Fibroblast of lung (primary cell): ENCODE results near the gene CEP72.

Experiments
- EZH2 ChIP-seq: IDR thresholded peaks from 2 replicates; pipeline ENCODE4 v1.5.1; 2012; ENCODE audit warnings: low read length, control low read depth, mild to moderate bottlenecking; ENCODE audit errors: missing control alignments
- TF ChIP-seq, protein P1 (sequence below), 2 donors: IDR thresholded peaks in 1 of 2; conservative IDR thresholded peaks in 1 of 2; 1 replicate in 1 of 2; 2 replicates in 1 of 2; pipeline ENCODE4 v1.5.1; 2011 to 2012; ENCODE audit warnings: low read length in 2 of 2, control low read depth in 1 of 2, inconsistent platforms in 1 of 2, low read depth in 1 of 2, mild to moderate bottlenecking in 1 of 2

DNA sequence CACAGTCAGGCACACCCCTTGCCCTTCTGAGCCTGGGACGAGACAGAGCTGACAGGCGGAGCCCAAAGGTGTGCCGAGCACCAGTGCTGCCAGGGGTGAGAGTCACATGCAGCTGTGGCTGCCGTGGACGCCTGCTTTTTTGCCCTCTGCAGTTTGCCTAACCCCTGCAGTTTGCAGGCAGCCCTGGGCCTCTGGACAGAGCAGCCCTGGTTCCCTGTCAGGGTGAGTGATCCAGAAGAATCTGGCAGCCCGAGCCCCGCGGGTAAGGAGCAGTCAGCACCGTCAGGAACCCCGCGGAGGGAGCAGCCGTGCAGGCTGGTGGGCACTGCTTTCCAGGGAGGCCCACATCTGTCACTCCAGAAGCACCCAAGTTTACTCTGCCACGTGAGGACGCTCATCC, 30.3 kb downstream of the CEP72 start:
- TF ChIP-seq, protein P1, sequence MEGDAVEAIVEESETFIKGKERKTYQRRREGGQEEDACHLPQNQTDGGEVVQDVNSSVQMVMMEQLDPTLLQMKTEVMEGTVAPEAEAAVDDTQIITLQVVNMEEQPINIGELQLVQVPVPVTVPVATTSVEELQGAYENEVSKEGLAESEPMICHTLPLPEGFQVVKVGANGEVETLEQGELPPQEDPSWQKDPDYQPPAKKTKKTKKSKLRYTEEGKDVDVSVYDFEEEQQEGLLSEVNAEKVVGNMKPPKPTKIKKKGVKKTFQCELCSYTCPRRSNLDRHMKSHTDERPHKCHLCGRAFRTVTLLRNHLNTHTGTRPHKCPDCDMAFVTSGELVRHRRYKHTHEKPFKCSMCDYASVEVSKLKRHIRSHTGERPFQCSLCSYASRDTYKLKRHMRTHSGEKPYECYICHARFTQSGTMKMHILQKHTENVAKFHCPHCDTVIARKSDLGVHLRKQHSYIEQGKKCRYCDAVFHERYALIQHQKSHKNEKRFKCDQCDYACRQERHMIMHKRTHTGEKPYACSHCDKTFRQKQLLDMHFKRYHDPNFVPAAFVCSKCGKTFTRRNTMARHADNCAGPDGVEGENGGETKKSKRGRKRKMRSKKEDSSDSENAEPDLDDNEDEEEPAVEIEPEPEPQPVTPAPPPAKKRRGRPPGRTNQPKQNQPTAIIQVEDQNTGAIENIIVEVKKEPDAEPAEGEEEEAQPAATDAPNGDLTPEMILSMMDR (conservative IDR thresholded peaks at IDR 0.05 in 1 of 2, IDR thresholded peaks at IDR 0.05 in 1 of 2; ENCODE audit: low read depth in 1 of 2, low read length in 2 of 2), result no peak
- no peak for TF ChIP-seq EZH2
